ENCODE data around the gene SYT7. TPM values are rescaled to one million over a fixed set of nuclear protein-coding genes. Genes with fewer than 3 reads are reported as not detected.

Gene SYT7
- total RNA-seq, 2 experiments from 2014 or later = not detected

DNA sequence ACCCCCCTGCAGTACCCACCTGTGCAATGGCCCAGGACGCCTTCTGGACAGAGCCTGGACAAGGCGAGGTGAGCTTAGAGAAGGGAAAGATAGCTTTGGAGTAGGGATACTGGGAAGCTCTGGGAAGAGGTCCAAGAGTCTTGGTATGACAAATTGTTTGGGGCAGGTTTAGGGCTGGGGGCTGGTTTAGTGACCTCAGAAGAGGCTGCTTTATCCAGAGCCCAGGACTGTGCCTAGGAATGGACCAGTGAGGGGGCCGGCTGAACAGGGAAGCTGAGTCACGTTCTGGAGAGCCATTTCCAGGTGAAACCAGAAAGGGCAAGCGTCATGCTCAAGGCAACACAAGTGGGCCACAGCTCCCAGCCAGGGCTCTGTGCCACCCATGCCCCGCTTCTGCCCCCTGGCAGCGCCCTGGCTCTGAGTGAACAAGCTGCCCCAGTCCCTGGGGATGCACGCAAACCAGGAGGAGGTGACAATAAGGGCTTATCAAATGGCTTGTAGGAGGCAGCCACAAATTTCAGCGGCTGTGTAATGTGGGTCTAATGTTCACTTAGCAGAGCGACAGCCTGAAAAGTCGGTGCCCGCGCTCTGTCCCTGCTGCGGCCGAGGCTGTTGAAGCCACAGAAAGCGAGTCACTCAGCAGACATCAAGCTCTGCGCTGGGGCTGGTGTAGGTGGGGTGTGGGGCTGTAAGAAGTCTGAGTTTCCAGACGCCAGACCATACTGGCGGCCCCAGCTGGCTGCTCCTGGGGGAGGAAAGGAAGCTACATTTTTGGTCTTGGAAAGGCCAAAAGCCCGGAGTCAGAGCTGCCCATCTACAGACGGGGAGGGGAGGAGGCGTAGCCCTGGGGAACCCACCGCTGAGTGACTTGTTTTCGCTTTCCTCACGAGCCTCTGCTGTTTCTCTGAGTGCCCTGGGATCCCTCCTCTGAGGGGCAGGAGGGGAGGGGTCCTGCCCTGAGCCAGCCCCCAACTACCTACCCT lies 18.3 kb upstream of the SYT7 start:
- no peak for DNase-seq
- H3K4me3 Mint-ChIP-seq = no peak overlapping the region

DNA sequence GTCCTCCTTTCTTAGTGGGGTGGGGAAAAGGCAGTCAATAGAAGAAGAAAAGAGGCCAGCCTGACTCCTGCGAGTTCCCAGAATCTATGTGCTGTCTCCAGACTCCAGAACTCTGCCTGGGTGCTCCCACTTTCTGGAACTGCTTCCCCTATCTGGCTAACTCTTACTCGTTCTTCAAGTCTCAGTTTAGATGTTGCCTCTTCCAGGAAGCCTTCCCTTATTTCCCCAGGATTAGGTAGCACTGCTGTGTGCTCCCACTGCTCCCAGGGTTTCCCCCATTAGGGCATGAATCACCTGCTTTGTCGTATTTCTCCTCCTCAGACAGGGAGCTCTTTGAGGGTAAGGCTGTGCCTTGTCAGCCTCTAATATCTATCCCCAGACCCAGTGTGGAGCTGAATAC lies 17.5 kb upstream of the SYT7 start:
- DNase-seq = no peak
- H3K4me1 Mint-ChIP-seq = peaks cover 2% of the 10 kb centered on the region
- H3K27ac Mint-ChIP-seq = no peak overlapping the region
- H3K36me3 Mint-ChIP-seq = no peaks in the 10 kb centered on the region
- no peak overlapping the region for H3K4me3 Mint-ChIP-seq
- peaks cover 25% of the 10 kb centered on the region for H3K27me3 Mint-ChIP-seq
- no peaks in the 10 kb centered on the region for H3K9me3 Mint-ChIP-seq

More for the DNA sequence above, 18.3 kb upstream of the SYT7 start:
- Mint-ChIP-seq H3K27me3 (peaks cover 25% of the 10 kb centered on the region), H3K4me1 (peaks cover 2% of the 10 kb centered on the region), H3K9me3 (no peaks in the 10 kb centered on the region), H3K27ac (no peak overlapping the region), H3K36me3 (no peaks in the 10 kb centered on the region)

DNA sequence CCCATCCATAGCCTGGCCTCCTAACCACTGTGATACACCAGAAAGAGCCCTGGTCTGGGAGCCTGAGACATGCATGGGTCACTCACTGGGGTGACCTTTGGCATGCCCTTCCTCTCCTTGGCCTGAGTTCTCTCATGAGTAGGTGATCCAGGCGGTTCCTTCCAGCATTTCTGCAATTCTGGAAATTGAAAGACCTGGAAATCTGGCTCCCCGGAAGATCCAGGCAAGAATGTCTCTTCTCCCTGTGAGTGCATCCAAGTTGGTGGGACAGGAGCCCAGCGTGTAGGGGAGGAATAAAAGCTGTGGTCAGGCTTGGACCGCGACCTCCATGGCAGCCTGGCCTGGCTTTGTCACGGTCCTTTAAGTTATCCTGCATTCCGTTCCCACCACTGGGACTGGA lies 16.1 kb upstream of the SYT7 start:
- no peaks in the 10 kb centered on the region for H3K9me3 Mint-ChIP-seq
- H3K4me1 Mint-ChIP-seq = peaks cover 2% of the 10 kb centered on the region

DNA sequence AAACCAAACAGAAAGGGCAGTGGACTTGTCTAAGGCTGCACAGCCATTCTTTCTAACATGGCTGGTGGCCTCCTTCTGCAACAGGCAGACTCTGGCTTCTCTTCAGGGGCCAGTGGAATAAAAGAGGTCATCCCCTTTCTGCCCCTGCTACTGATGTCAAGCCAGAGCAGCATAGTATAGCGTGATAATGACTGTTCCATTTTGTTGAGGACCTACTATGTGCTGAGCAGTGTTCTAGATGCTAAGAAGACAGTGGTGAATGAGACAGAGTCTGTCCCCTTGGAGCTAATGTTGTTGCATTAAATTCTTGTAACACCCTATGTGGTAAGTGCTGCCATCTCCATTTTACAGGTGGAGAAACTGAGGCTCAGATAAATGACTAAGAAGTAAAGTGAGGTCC lies 15.7 kb upstream of the SYT7 start:
- H3K4me3 Mint-ChIP-seq = no peak overlapping the region

More for the DNA sequence above, 16.1 kb upstream of the SYT7 start:
- H3K36me3 Mint-ChIP-seq = no peaks in the 10 kb centered on the region
- H3K27me3 Mint-ChIP-seq = peaks cover 25% of the 10 kb centered on the region
- no peak overlapping the region for H3K27ac Mint-ChIP-seq
- H3K4me3 Mint-ChIP-seq = no peak overlapping the region
- no peak for DNase-seq

DNA sequence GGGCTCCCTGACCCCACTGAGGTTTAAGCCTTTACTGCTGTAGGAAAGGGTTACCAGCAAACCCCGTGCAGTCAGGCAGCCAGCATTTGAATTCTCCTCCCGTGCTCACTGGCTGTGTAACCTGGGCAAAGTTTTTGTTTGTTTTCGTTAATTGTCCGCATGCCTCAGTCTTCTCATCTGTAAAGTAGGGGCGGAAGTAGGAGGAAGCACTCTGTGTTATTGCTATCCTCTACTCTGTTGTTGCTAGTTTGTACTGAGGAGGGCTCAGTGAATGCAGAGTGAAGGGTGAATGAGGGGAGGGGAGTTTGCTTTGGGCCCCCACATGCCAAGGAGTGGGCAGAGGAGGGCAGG lies 14.0 kb upstream of the SYT7 start:
- DNase-seq = no peak
- Mint-ChIP-seq H3K27me3 (peaks cover 22% of the 10 kb centered on the region), H3K36me3 (no peaks in the 10 kb centered on the region), H3K27ac (no peak overlapping the region), H3K4me1 (peaks cover 2% of the 10 kb centered on the region), H3K9me3 (no peaks in the 10 kb centered on the region), H3K4me3 (no peak overlapping the region)

More for the DNA sequence above, 15.7 kb upstream of the SYT7 start:
- Mint-ChIP-seq H3K27ac (no peak overlapping the region), H3K36me3 (no peaks in the 10 kb centered on the region), H3K9me3 (no peaks in the 10 kb centered on the region), H3K27me3 (peaks cover 25% of the 10 kb centered on the region), H3K4me1 (peaks cover 2% of the 10 kb centered on the region)
- DNase-seq = no peak

DNA sequence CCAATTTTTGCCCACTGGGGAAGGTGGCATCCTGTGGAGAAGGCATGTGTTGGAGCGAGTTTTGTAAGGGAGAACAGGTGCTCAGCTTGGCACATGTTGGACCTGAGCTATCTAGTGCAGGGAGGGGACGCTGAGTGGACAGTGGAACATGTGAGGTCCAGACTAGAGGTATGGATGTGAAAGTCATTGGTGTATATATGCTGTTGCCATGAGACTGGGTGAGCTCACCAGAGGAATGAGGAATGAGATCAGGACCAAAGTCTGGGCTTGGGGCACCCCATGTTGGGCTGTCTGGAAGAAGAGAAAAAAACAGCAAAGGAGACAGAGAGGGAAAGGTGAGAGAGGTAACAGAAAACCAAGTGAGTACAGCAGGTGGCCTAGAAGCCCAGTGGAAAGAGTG lies 12.3 kb upstream of the SYT7 start:
- Mint-ChIP-seq H3K36me3 (no peaks in the 10 kb centered on the region), H3K4me1 (peaks cover 6% of the 10 kb centered on the region), H3K4me3 (no peak overlapping the region), H3K27me3 (peaks cover 17% of the 10 kb centered on the region), H3K27ac (no peak overlapping the region), H3K9me3 (no peaks in the 10 kb centered on the region)
- no peak for DNase-seq

DNA sequence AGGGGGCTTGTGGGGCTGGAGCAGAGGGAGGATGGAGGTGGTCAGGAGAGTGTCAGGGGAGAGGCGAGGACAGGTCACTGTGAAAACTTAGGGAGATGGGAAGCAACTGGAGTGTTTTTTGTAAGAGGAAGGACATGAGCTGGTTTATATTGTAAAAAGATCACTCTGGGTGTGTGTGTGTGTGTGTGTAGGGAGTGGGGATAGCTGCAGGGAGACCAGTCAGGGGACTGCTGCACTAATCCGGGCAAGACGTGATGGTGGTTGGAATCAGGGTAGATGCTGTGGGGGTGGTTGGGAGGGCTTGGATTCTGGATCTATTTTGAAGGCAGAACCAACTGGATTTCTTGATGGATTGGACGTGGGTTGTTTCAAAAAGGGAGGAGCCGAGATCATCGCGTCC lies 11.3 kb upstream of the SYT7 start:
- H3K36me3 Mint-ChIP-seq = no peaks in the 10 kb centered on the region
- DNase-seq = no peak
- no peak overlapping the region for H3K27ac Mint-ChIP-seq
- no peaks in the 10 kb centered on the region for H3K9me3 Mint-ChIP-seq
- peaks cover 9% of the 10 kb centered on the region for H3K4me1 Mint-ChIP-seq
- peaks cover 13% of the 10 kb centered on the region for H3K27me3 Mint-ChIP-seq
- H3K4me3 Mint-ChIP-seq = no peak overlapping the region

DNA sequence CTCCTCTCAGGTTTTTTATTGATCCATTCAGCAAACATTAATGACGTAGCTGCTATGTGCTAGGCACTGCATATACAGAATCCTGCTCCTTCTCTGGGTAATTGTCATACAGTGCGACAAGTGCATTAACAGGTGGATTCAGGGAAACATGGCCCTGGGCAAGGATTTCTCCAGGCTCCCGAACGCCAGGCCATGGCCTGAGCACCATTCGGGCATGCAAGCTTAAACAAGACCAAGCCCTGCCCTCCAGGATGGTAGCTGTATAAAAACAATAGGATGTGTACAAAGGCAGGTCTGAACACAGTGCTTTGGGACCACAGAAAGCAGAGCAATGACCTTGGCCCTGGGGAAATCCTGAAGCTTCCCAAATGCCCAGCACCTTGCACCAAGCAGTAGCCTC lies 9.1 kb upstream of the SYT7 start:
- no peak for DNase-seq

DNA sequence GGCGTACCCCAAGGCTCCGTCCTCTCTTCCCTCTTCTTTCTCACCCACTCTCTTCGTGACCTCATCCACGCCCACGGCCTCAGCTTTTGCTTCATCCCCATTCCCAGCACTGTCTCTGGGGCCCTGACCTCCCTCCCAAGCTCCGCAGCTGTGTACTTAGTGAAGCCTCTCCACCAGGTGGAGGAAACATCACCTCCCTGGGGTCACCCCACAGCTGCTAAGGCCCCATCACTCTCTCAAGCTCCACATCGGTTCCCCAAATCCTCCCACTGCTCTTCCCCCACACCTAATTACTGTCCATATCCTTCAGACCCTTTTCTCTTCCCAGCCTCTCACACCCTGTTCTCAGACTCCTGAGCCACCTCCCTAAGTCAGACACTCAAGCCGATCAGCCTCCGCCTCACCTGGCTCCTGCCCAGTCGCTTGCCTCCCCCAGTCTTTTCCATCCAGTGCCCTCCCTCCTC lies 7.9 kb upstream of the SYT7 start:
- H3K4me3 Mint-ChIP-seq = peak overlapping the region; percentile 62
- H3K27me3 Mint-ChIP-seq = peaks cover 16% of the 10 kb centered on the region
- DNase-seq = no peak
- no peak overlapping the region for H3K27ac Mint-ChIP-seq
- peaks cover 9% of the 10 kb centered on the region for H3K4me1 Mint-ChIP-seq
- H3K9me3 Mint-ChIP-seq = no peaks in the 10 kb centered on the region
- no peaks in the 10 kb centered on the region for H3K36me3 Mint-ChIP-seq

More for the DNA sequence above, 9.1 kb upstream of the SYT7 start:
- Mint-ChIP-seq H3K4me3 (no peak overlapping the region), H3K9me3 (no peaks in the 10 kb centered on the region), H3K4me1 (peaks cover 9% of the 10 kb centered on the region), H3K36me3 (no peaks in the 10 kb centered on the region), H3K27ac (no peak overlapping the region), H3K27me3 (peaks cover 16% of the 10 kb centered on the region)

DNA sequence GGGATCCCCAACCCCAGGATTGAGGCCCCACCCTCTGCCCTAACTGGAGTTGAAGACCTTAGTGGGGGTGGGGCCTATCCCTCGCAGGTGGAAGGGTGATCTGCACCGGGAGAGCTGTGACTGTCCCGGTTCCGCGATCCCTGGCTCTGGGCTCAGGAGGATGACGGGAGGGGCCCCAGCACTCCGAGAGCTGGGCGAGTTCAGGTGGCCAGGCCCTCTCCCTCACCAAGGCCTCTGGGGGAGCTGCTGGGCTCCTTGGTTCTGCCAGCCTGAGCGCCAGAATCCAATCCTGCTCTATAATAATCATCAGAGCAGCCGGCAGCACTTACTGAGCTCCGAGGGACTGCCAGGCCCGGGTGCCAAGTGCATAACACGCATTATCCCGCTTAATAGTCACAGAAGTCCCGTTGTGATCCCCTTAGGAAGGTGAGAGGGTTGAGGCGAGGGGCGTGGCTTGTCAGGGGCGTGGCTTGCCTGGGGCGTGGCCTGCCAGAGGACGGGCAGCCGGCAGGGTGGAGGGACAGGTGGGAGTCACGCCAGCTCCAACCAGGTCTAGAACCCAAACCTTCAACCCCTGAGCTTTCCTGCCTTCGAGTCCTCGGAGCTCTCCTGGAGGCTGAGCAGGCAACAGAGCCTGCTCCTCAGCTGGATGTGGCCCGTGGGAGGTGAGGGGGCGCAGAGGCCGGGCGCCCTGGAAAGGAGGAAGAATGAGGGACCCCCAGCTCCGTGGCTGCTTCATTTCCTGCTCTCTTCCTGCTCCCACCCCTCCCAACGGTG lies 7.3 kb upstream of the SYT7 start:
- peaks cover 16% of the 10 kb centered on the region for H3K27me3 Mint-ChIP-seq
- H3K4me3 Mint-ChIP-seq = peak overlapping the region; percentile 62
- DNase-seq = peak; percentile 64

DNA sequence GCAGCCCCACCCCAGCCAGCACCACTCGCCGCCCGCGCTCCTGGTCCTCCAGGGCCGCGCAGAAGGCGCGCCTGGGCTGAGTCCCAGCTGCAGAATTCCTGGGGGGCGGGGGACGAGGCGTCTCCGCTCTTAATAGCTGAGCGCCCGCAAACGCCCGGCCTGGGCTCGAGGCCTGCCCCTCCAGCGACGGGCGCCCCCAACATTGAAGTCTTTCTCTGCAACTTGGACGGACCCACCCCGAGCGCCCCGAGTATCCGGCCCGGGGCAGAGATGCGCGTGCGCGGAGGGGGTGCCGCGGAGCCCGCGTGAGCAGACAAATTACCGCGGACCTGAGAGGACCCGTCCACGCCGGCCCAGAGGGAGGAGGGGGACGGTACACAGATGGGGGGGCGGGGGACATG lies 6.7 kb upstream of the SYT7 start:
- no peak overlapping the region for H3K4me3 Mint-ChIP-seq
- no peak overlapping the region for H3K27ac Mint-ChIP-seq
- H3K4me1 Mint-ChIP-seq = peaks cover 9% of the 10 kb centered on the region
- peaks cover 18% of the 10 kb centered on the region for H3K27me3 Mint-ChIP-seq
- H3K36me3 Mint-ChIP-seq = no peaks in the 10 kb centered on the region
- DNase-seq = peak; percentile 40
- no peaks in the 10 kb centered on the region for H3K9me3 Mint-ChIP-seq

More for the DNA sequence above, 7.3 kb upstream of the SYT7 start:
- Mint-ChIP-seq H3K36me3 (no peaks in the 10 kb centered on the region), H3K4me1 (peaks cover 9% of the 10 kb centered on the region), H3K9me3 (no peaks in the 10 kb centered on the region), H3K27ac (no peak overlapping the region)

DNA sequence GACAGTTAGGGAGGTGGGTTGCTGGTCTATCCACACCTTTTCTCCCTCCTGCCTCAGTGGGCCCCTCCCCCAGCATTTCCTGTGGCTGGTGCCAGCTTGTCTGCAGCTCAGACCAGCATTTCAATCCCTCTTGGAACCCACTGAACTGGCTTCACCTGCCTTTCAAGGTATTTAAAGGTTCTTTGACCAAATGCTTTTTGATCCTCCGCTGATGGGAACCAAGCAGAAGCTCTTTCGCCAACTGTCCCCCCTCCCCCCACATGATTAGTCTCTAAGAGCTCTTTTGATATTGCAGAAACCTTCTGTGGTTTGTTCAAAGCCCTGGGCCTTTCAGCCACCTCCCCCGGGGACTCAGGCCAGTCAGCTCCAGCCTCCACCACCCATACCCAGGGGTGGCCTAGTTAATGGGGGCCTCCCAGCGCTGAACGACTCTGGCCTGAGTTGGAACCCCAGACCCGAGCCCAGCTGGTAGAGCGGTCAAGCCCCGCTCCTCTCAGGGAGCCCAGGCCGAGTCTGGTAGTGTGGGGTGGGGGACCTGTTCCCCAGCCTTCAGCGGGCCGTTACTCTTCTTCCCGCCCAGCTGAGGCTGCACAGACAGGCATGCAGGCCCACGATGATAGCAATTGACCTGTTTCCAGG lies 6.0 kb upstream of the SYT7 start:
- peaks cover 9% of the 10 kb centered on the region for H3K4me1 Mint-ChIP-seq
- H3K4me3 Mint-ChIP-seq = no peak overlapping the region
- peaks cover 24% of the 10 kb centered on the region for H3K27me3 Mint-ChIP-seq
- DNase-seq = no peak
- H3K9me3 Mint-ChIP-seq = no peaks in the 10 kb centered on the region
- H3K36me3 Mint-ChIP-seq = no peaks in the 10 kb centered on the region
- no peak overlapping the region for H3K27ac Mint-ChIP-seq

DNA sequence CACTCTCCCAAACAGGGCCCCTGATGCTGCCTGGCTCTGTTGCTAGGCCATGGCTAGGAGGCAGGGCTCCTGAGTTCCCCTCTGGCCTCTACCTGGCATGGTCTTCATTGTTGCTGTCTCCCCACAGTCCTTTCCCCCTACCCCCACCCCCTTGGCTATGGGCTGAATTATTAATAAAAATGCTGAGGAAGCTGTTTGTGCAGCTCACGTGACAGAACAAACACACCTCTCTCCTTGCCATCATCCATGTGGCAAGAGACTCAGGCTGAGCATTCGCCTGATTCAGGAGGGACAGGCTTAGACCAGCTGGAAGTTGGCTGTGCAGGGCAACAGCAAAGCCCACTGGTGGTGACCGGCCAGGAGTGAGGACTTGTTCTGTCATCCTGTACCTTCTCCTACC lies 4.2 kb upstream of the SYT7 start:
- peaks cover 12% of the 10 kb centered on the region for H3K4me1 Mint-ChIP-seq
- no peak for DNase-seq
- H3K36me3 Mint-ChIP-seq = no peaks in the 10 kb centered on the region
- no peaks in the 10 kb centered on the region for H3K9me3 Mint-ChIP-seq
- H3K4me3 Mint-ChIP-seq = no peak overlapping the region
- no peak overlapping the region for H3K27ac Mint-ChIP-seq
- peaks cover 33% of the 10 kb centered on the region for H3K27me3 Mint-ChIP-seq

DNA sequence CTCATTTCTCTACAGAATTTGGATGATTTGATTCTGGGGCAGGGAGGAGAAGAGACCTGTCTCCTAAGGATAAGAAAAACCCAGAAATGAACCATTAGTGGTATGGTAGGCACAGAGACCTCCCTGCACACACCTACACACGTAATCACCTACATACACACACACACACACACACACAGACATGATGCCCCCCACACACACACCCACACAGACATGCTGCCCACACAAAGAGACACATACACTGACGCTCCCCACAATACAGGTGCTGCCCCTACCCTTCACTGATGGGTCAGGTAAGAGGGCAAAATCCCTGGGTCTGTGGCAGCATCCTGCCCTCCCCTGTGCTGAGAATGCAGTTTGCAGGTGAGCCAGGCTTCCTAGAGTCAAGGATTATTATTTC lies 1.1 kb upstream of the SYT7 start:
- H3K4me1 Mint-ChIP-seq = peaks cover 4% of the 10 kb centered on the region
- peaks cover 45% of the 10 kb centered on the region for H3K27me3 Mint-ChIP-seq
- H3K9me3 Mint-ChIP-seq = no peaks in the 10 kb centered on the region
- peak overlapping the region; percentile 66 for H3K4me3 Mint-ChIP-seq
- DNase-seq = no peak
- no peak overlapping the region for H3K27ac Mint-ChIP-seq
- H3K36me3 Mint-ChIP-seq = no peaks in the 10 kb centered on the region

Measured in activated naive CD8-positive, alpha-beta T cell treated with anti-CD3 and anti-CD28 coated beads for 36 hours (primary cell).